Panc1 (cell line): ENCODE measurements around the gene PRKAR2B.

ENCODE experiments used
- POLR2AphosphoS5 ChIP-seq: IDR thresholded peaks from 2 replicates; pipeline ENCODE4 v1.6.1; 2012; ENCODE audit warnings: mild to moderate bottlenecking, low read depth, low read length, moderate library complexity
- TF ChIP-seq, protein P1 (sequence below): fragments of 450-650 bp; IDR thresholded peaks from 2 replicates; pipeline ENCODE4 v1.5.1; 2017; ENCODE audit warnings: mild to moderate bottlenecking

DNA sequence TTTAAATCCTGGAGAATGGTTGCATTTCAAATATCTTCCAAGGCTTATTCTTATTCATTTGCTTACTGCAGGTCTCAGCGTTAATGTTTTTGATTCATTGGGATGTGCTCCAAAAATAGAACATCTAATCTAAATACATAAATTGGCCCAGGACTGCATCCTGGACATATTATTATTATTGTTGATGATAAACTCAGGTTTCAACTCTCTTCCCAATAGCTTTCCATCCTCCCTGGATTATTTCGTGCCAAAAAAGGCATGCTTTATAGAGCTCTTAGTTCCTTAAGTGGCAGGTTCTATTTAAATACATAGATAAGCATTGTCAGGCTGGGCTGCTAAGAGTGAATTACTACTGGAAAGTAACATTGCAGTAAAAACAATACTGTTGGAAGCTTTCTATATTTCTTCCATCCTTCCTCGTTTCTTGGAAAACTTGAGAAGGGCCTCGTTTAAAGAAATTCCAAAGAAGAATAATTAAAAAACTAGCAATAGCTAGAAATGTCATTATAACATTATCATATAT is 14.7 kb upstream of the PRKAR2B start:
- TF ChIP-seq, protein P1, sequence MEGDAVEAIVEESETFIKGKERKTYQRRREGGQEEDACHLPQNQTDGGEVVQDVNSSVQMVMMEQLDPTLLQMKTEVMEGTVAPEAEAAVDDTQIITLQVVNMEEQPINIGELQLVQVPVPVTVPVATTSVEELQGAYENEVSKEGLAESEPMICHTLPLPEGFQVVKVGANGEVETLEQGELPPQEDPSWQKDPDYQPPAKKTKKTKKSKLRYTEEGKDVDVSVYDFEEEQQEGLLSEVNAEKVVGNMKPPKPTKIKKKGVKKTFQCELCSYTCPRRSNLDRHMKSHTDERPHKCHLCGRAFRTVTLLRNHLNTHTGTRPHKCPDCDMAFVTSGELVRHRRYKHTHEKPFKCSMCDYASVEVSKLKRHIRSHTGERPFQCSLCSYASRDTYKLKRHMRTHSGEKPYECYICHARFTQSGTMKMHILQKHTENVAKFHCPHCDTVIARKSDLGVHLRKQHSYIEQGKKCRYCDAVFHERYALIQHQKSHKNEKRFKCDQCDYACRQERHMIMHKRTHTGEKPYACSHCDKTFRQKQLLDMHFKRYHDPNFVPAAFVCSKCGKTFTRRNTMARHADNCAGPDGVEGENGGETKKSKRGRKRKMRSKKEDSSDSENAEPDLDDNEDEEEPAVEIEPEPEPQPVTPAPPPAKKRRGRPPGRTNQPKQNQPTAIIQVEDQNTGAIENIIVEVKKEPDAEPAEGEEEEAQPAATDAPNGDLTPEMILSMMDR: no peak
- TF ChIP-seq POLR2AphosphoS5: no peak
